Measurements from ENCODE around the gene LRRC18.

Gene LRRC18

GRCh38 chr10:48946332-48946731 lies 6.7 kb upstream of the LRRC18 start:
- DNase-seq (ENCODE audit: low read depth): no peak

- no peak for DNase-seq (ENCODE audit: low read depth)
These were observed 5.9 kb upstream of the LRRC18 start for GRCh38 chr10:48945441-48946130.

GRCh38 chr10:48944171-48944570 lies 4.5 kb upstream of the LRRC18 start:
- DNase-seq (ENCODE audit: low read depth): no peak

GRCh38 chr10:48943096-48943495 lies 3.5 kb upstream of the LRRC18 start:
- DNase-seq (ENCODE audit: low read depth): no peak

GRCh38 chr10:48941427-48942075 lies 1.9 kb upstream of the LRRC18 start:
- no peak for DNase-seq (ENCODE audit: low read depth)

- no peak for DNase-seq (ENCODE audit: low read depth)
These were observed 1.3 kb upstream of the LRRC18 start for GRCh38 chr10:48940958-48941357.

GRCh38 chr10:48940372-48940771 lies 732 bp upstream of the LRRC18 start:
- DNase-seq (ENCODE audit: low read depth): no peak

- no peak for DNase-seq (ENCODE audit: low read depth)
These were observed 577 bp downstream of the LRRC18 start for GRCh38 chr10:48938990-48939536.

GRCh38 chr10:48938281-48938680 lies 1.4 kb downstream of the LRRC18 start:
- DNase-seq (ENCODE audit: low read depth): no peak

GRCh38 chr10:48937796-48938195 lies 1.8 kb downstream of the LRRC18 start:
- DNase-seq (ENCODE audit: low read depth): no peak

- DNase-seq (ENCODE audit: low read depth): no peak
These were observed 4.1 kb downstream of the LRRC18 start for GRCh38 chr10:48935577-48935976.

GRCh38 chr10:48934672-48935501 lies 4.8 kb downstream of the LRRC18 start:
- DNase-seq (ENCODE audit: low read depth): no peak

GRCh38 chr10:48932831-48933664 lies 6.6 kb downstream of the LRRC18 start:
- DNase-seq (ENCODE audit: low read depth): no peak

GRCh38 chr10:48931188-48931587 lies 8.5 kb downstream of the LRRC18 start:
- DNase-seq (ENCODE audit: low read depth): no peak

- no peak for DNase-seq (ENCODE audit: low read depth)
These were observed 10.1 kb downstream of the LRRC18 start for GRCh38 chr10:48929413-48929990.

GRCh38 chr10:48926764-48927540 lies 12.7 kb downstream of the LRRC18 start:
- no peak for DNase-seq (ENCODE audit: low read depth)

GRCh38 chr10:48926255-48926654 lies 13.4 kb downstream of the LRRC18 start:
- no peak for DNase-seq (ENCODE audit: low read depth)

GRCh38 chr10:48924988-48925387 lies 14.7 kb downstream of the LRRC18 start:
- DNase-seq (ENCODE audit: low read depth): no peak

GRCh38 chr10:48923748-48924147 lies 15.9 kb downstream of the LRRC18 start:
- no peak for DNase-seq (ENCODE audit: low read depth)

GRCh38 chr10:48913674-48914073 lies 26.0 kb downstream of the LRRC18 start:
- no peak for DNase-seq (ENCODE audit: low read depth)

- no peak for DNase-seq (ENCODE audit: low read depth)
These were observed 29.1 kb downstream of the LRRC18 start for GRCh38 chr10:48910548-48910947.

Measured in T-helper 22 cell (primary cell).